GM19395 (cell line): ENCODE measurements around the gene ADAMTS14.
"Not testable (repeated sequence)": the region's sequence is repeated elsewhere in the genome, so short reads cannot be mapped to it uniquely, and the experiment has no call there.

ENCODE experiments used
- ATAC-seq: cut with Tn5 transposase; IDR thresholded peaks from one replicate; pipeline ENCODE4 v1.9.1; 2021; ENCODE audit warnings: mild to moderate bottlenecking, moderate library complexity; ENCODE audit not compliant: unreplicated experiment

Gene ADAMTS14

DNA sequence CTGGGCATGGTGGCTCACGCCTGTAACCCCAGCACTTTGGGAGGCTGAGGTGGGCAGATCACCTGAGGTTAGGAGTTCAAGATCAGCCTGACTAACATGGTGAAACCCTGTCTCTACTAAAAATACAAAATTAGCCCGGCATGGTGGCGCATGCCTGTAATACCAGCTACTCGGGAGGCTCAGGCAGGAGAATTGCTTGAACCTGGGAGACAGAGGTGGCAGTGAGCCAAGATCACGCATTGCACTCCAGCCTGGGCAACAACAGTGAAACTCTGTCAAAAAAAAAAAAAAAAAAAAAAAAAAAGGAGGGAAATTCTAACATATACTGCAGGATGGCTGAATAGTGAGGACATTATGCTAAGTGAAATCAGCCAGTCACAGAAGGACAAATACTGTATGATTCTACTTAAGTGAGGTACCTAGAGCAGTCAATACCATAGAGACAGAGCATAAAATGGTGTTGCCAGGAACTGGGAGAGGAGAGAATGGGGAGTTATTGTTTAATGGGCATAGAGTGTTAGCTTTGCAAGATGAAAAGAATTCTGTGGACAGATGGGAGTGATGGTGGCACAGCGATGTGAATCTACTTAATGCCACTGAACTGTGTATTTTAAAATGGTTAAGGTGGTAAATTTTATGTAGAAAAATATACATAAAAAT is 95.8 kb downstream of the ADAMTS14 start:
- ATAC-seq, result not testable (repeated sequence)

DNA sequence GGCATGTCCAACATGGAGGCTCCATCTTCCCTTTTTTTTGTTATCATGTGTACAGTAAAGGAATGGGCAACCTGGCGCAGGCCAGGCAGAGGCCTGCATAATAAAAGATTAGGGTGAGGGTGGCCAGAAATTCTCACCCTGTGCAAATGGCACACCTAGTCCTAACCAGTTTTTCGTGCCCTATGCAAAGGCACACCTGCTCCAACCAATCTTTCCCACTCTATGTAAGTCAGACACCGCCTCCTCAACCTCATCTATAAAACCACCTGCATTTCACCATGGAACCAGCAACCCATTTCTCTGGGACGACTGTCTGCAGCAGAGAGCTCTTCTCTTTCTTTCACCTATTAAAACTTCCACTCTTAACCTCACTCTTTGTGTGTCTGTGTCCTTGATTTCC is 96.8 kb downstream of the ADAMTS14 start:
- no peak for ATAC-seq

DNA sequence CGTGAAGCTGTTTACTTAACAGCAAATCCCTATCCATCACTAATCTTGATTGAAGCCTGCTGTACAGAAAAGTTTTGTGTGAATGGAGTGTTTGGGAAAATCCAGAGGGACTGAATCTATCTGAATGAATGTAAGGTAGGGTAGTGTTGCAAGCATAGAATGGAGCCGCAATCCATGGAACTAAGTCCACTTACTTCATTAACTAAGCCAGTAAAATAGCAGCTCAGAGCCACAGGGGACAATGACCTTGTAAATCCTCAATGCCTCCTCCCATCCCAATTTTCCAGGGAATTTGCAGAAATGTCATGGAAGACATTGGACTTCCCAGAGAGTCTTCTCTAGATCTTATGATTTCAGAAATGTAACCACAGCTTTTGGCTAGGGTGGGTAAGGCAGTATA is 97.7 kb downstream of the ADAMTS14 start:
- ATAC-seq, result no peak

DNA sequence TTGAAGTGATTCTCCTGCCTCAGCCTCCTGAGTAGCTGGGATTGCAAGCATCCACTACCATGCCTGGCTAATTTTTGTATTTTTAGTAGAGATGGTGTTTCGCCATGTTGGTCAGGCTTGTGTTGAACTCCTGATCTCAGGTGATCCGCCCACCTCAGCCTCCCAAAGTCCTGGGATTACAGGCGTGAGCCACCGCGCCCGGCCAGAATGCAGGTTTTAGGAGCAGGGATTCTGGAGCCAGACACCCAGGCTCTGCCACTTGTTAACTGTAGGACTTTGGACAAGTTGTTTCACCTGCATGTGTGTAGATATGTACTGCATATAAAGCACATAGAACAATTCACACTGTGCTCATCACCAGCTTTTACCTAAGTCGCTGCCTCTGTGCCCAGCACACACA is 98.2 kb downstream of the ADAMTS14 start:
- not testable (repeated sequence) for ATAC-seq

DNA sequence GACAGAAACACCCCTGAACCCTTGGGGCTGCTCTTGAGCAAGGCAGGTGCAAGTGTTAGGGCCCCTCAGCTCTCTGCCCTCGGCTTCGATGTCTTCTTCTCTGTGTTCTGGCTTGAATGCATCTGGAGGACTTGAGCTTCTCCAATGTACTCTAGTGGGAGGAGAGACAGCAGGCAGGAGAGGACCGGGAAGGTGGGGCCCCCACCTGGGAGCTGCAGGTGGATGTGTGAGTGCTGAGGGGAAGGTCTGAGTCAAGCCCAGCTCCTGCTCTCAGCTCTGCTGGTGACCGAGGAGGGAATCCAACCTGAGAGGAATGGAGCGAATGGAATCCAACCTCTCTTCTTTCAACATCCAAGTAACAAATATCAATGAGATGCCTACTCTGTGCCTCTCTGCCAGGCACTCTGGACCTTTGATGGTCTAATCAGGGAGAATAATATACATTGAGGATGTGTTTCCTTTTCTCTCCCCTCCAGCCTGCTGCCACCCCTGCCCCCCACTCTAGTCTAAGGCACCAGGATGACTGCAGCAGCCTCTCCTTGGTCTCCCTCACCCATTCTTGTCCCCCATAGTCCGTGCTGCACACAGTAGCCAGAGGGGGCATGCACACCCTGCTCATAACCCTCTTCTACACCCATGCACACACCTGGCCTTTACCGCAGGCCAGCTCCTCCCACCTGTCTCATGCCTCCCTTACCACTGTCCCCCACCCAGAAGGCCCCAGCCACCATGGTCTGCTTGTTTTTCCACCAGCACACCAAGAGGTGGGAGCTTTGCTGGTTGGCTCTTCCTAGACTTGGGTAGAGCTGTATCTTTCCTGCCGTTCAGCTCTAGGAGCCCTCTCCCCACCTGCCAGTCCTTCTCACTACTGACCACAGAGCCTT is 99.2 kb downstream of the ADAMTS14 start:
- no peak for ATAC-seq

DNA sequence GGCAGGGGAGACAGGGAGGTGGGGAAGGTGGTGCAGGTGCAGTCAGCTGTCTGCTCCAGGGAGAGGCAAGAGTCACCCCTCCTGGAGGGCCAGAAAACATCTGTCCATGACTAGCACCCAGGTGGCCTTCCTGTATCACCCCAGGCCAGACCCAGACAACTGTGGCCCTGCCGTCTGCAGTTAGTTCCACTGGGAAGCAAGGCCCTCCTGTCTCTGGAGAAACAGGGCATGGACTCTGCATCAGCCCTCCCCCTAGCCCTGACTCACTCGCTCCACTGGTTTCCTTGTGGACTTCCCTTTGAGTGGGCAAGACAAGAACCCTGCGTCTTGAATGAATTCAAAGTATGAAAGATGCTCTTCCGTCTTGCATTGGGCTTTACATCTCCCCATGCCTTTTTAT is 100.3 kb downstream of the ADAMTS14 start:
- ATAC-seq, result no peak

DNA sequence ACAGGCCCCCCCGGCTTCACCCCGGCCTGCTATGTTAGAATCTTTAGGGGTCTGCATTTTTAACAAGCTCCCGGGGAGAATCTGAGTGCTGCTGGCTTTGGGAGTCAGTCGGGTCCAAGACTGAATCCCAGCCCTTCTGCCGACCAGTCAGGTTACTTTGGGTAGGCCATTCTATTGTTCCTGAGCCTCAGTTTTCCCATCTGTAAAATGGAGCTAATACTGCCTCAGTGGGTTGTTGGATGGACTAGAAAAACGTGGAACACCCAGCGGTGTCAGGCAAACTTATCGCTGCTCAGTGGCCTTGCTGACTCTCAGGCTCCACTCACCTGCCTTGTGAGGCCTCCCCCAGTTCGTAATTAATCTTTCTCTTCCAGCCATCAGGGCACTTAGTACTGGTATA is 101.2 kb downstream of the ADAMTS14 start:
- no peak for ATAC-seq

DNA sequence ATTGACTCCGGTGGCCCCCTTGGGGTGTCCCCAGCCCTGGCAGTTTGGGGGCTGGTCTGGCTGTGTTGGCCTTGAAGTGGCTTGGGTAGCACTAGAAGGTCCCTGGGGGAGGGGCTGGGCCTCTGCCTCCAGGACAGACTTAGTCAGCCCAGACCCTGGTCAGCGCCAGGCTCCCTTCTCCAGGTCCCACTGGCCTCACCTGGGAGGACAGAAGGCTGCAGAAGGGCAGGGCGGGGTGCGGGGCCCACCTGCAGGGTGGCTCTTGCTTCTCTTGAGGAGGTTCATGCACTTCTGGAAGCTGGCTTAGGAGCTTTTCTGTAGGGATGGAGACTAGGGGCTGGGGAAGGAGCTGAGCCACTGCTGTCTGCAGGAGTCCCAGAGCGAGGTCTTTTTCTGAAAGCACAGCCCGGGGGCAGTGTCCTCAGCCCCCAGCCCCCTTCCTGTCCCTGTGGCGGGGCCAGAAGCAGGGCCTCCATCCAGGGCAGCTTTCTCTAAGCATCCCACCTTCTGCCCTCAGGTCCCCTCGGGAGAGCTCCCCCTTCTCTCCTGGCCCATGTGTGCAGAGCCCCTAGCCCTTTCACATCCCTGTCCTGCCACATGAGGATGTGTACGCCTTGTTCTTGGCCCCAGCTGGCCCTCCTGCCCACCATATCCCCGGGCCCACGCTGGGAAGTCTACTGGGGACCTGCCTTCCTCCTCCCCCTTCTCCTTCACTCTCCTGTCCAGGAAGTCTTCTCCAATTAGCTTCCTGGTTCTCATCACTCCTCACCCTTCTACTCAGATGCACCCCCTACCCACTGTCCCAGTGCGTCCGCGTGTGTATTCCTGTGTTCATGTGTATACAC is 101.9 kb downstream of the ADAMTS14 start:
- ATAC-seq, result no peak

DNA sequence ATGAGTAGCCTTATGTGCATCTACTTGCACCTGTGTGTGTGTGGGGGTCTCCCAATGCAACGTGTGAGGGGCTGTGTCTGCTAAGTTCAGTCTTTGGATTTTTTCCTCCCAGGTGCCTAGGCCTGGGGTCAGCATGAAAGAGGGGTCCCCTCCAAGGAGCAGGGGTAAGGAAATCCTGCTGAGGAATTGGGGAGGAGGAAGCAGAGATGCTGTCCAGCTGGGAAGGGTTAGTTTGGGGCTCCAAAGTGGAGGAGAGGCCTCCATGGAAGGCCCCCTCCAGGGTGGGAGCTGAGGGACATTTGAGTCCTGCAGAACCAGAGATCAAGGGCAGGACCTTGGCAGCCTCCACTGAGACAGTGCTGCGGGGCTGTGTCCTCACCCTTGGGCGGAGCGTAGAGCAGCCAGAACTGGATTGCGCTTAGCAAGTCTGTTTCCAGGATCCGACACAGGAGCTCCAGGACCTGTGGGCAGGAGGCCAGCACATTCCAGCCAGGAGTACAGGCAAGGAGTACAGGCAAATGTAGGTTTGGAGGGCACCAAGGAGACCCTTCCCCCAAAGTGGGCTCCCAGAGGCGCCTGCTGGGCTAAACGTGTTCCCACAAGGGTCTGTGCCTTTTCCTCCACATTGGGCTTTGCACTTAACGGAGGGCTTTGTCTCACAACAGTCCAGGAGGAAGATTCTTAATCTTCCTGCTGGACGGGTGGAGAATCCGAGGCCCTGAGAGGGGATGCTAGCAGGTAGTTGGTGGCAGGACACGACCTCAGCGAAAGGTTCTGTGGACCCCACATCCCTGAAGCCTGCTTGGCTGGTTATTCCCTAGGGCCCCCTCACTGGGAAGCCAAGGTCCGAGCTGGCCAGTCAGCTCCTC is 102.7 kb downstream of the ADAMTS14 start:
- ATAC-seq, result no peak

DNA sequence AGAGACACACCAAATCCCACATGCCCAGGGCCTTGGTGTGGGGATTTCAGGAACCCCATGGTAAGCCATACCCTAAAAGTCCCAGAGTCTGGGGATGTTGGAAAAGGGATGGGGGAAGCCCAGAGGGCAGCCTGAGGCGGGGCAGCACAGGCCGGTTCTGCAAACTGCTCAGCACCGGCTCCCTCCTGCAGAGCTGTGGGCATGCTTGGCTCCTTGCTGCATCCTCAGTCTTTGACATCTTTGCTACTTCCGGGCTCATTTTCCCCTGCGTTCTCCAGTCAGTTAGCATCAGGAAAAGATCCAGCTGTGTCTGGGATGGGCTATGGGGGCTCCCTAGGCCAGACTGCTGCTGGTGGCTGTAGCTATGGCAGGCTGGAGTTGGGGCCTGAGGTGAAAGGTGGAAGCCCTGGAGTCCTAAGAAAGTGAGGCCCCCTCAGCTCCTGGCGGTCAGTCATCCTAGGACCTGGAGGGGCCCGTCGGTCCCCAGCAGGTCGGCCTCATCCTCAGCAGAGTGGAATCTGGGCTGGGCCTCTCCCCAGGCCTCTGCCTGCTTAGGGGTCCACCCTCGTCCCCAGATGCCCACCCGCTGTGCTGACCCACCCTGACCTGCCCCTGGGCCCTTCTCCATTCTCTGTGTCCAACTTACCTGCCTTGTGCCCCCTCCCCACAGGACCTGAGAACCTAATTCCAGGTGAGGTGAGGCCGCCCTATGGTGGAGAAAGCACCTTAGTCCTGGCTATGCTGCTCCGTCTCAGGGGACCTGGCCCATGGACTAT is 103.6 kb downstream of the ADAMTS14 start:
- no peak for ATAC-seq

DNA sequence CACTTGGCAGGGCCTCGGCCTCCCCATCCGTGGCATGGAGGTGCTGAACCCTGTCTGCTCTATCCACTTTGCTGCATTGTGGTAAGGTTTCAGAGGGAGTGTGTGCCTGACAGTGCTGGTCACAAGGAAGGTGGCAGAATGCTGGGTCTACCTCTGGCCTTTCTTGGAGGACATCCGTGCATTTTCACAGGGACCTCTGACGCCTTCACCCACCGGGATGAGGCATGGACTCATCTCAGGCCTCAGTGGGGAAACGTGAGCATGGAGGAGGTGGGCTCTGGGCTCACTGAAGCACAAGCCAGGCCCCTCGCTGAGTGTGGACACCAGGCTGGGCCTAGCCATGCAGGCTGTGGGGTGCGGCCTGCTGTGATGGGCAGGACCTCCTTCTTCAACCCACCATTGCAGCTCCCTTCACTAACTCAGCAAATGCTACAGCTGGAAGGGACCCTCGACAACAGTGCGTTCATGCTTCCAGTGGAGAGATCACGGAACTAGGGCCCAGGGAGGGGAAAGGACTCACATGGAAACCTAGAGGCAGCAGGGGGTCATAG is 104.2 kb downstream of the ADAMTS14 start:
- no peak for ATAC-seq

DNA sequence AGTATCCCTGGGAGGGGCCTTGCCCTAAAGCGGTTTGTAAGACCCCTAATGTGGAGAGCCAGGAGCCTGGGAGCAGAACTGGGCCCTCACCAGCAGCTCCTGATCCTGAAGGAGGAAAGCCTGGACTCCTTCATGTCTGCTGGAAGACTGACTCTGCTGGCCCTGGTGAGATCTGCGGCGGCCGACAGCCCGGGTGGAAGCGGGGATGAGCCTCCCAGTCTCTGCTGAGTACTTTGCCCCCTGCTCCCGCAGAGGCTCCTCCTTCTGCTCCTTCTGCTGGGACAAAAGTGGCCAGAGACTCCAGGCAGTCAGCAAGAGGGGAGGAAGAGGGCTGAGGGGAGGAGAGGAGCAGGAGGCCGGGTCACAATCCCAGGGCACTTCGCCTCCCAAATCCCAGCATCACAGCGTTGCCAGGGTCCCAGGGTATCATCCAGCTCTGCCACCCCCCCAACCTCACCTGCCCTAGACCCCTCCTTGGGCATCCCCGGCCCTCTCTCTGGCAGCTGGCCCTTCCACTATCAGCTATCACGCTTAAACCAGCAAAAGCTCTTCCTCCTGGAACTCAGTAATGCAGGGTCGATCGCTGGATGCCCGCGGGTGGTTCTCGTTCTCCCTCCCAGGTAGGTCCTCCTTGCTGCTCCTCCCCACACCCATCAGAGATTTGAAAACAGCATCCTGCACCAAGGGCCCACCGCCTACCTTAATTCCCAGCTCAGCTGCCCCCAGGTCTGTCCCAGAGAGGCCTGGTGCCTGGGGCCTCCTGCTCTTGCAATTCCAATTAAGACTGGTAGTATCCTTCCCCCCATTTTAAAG is 105.0 kb downstream of the ADAMTS14 start:
- no peak for ATAC-seq

DNA sequence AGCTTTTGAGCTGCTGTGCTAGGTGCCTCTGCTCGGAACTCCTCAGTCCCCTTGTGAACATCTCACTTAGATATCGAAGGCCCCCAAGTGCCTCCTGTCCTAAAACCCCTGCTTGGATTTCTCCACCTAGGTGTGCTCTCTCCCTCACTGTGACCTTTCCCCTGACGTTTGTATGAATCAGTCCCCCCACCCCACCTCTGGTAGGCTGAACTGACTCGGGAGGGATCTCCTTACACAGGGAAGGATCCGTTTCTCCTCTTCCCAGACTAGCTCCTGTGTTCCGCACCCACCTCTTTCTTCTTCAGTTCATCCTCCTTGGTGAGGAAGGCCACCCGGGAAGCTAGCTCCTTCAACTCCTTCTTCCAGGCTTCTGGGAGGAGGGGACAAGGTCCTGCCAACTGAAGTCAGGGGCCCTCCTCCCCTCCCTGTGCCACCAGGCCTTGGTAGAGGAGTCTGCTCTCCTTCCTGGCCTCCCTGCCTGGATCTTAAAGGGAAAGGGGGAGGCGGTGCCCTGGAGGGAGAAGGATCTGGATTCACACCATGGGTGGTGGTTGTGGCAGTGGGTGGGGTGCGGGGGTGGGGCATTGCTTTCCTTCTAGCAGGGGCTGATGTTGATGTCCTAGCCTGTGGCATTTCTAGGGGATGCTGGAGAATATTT is 106.1 kb downstream of the ADAMTS14 start:
- ATAC-seq, result no peak

DNA sequence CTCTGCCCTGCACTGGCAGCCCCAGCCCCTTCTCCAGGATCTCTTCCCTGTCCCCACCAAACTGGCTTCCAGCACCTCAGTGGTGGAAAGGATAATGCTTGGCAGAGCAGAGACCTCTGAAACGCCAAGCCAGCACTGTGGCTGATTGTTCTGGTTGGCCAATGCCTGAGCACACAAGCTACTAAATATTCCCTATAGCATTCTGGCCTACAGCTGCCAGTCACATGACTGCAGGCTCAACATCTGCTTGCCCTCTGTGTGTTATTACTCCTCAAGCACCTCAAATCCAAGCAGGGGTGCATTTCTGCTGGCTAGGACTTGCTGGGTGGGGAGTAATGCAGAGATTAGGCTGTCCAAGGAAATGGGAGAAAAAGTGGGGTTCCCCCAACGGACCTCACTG is 106.8 kb downstream of the ADAMTS14 start:
- no peak for ATAC-seq

DNA sequence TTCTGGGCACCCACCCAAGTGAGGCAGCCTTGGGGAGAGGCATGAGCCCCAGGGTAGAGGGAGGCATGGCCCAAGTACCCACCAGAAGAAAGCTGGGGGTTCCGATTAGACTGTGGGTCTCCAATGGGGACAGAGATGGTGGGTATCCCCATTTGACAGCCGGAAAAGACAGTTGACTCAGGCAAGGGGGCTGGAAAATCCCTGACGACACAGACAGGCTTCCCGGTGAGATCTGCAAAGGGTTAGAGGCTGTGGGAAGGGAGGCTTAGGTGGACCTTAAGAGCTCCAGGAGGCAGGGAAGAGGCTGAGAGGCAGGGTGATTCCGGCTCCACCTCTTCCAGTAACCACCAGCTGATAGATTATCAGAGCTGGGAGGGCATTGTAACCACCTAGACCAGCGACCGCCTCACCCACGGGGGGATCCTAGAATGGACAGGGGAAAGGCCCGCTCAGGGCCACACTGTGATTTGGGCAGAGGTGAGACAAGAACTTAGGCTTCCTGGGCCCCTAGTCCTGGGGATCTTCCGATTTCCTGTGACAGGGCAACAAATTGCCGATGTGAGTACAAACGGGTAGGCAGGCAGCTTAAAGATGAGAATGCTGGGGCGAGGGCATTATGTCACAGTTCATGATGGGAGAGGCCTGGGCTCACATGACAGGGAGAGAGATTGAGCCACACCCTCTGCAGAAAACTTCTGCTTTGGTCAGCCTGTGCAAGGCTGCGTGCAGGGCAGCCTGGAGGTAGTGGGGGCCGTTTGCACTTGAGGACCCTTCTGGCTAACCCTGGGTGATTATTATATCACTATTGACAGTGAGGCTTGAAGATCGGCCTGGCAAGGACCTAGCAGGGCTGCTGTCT is 107.4 kb downstream of the ADAMTS14 start:
- no peak for ATAC-seq

DNA sequence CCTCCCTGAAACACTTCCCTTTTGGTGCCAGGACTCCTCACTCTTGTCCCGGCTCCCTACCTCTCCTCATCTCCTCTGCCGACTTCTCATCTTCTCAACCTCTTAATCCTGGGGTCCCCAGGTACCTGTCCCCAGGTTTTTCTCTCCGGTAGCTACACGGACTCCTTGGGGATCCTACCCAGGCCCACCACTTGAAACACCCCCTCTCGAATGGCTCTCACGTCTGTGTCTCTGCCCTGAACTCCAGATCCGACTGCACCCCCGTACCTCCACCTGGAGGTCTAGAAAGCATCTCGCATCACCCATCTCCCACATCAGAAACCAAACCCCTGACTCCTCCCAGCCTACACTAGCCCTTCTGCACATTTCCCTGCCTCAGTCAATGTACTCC is 108.1 kb downstream of the ADAMTS14 start:
- no peak for ATAC-seq

DNA sequence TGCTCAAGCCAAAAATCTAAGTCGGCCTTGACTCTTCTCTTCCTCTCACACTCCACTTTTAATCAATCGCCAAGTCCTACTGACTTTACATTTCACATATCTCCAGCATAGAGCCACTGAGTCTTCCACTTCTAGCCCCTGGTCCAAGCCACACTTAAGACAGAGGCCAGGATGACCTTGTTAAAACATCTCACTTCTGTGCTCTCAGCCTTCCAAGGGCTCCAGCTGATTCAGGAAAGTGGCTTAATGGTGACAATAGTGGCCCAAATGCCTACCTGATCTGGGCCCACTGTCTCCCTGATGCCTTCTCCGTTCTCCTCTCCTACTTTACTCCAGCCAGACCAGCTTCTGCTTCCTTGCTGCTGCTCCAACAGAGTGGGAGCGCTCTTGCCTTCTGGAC is 108.5 kb downstream of the ADAMTS14 start:
- ATAC-seq, result no peak
